Measurements from ENCODE around the gene PRB2. TPM values are rescaled to one million over a fixed set of nuclear protein-coding genes. Genes with fewer than 3 reads are reported as not detected.

Gene PRB2
- total RNA-seq, 3 donors from 2014 or later: not detected

Other genes with a start within 250 kb of the PRB2 start
- gene SMIM10L1, start 224.4 kb downstream of the PRB2 start, total RNA-seq: 10 to 100 TPM; 12.4 to 14.9 (median 13.3) TPM
- gene TAS2R42, start 208.6 kb downstream of the PRB2 start, total RNA-seq: not detected
- not detected for gene PRB3, start 125.9 kb downstream of the PRB2 start, total RNA-seq
- gene PRB4, start 85.1 kb downstream of the PRB2 start, total RNA-seq: not detected